CD14-positive monocyte (primary cell): ENCODE results near the gene NRSN2. TPM values are rescaled to one million over a fixed set of nuclear protein-coding genes. Genes with fewer than 3 reads are reported as not detected.

Source experiments
- DNase-seq, 3 donors: peaks; one replicate each; pipeline ENCODE4 v3.0.0-alpha.2; 2011 to 2022
- H2AFZ ChIP-seq: 2 replicates; pipeline ENCODE4 v1.6.0; 2012; ENCODE audit warnings: mild to moderate bottlenecking, low read depth, low read length, inconsistent platforms; ENCODE audit not compliant: insufficient read depth, poor library complexity, severe bottlenecking
- H3K27ac ChIP-seq, 2 donors: 1 replicate in 1 of 2; 2 replicates in 1 of 2; pipeline ENCODE4 v1.5.1; 2012 to 2013; ENCODE audit warnings: low read length in 2 of 2, control low read depth in 1 of 2, inconsistent platforms in 1 of 2, low read depth in 1 of 2, mild to moderate bottlenecking in 1 of 2
- H3K27me3 ChIP-seq, 2 donors: one replicate each; pipeline versions ENCODE4 v1.6.0 to v1.6.1; 2011 to 2013; ENCODE audit warnings: low read length in 2 of 2; ENCODE audit not compliant: control insufficient read depth in 2 of 2, insufficient read depth in 2 of 2
- H3K36me3 ChIP-seq, 2 donors: replicated peaks in 1 of 2; 1 replicate in 1 of 2; 2 replicates in 1 of 2; pipeline versions ENCODE4 v1.5.1 to v1.6.1; 2012 to 2013; ENCODE audit warnings: low read length in 2 of 2, control low read depth in 1 of 2, inconsistent platforms in 1 of 2, mild to moderate bottlenecking in 1 of 2; ENCODE audit not compliant: insufficient read depth in 2 of 2, control insufficient read depth in 1 of 2
- H3K4me1 ChIP-seq, 2 donors: 1 replicate in 1 of 2; 2 replicates in 1 of 2; pipeline versions ENCODE4 v1.5.1 to v1.6.1; 2012 to 2013; ENCODE audit warnings: low read length in 2 of 2, control low read depth in 1 of 2, inconsistent platforms in 1 of 2, mild to moderate bottlenecking in 1 of 2, moderate library complexity in 1 of 2; ENCODE audit not compliant: insufficient read depth in 2 of 2, control insufficient read depth in 1 of 2
- H3K4me2 ChIP-seq: replicated peaks from 2 replicates; pipeline ENCODE3; 2012; ENCODE audit warnings: low read length, moderate library complexity, mild to moderate bottlenecking; ENCODE audit not compliant: poor library complexity, severe bottlenecking; ENCODE audit errors: extremely low read depth
- H3K4me3 ChIP-seq, 3 experiments: fragments of 200-600 bp in 1 of 3; sonication (generic) in 1 of 3; replicated peaks in 1 of 3; 1 replicate in 2 of 3; 2 replicates in 1 of 3; pipeline ENCODE4 v1.5.1; 2011 to 2013; ENCODE audit warnings: low read length in 3 of 3, mild to moderate bottlenecking in 3 of 3, control low read depth in 2 of 3, low read depth in 2 of 3, inconsistent platforms in 1 of 3, moderate library complexity in 1 of 3
- H3K79me2 ChIP-seq: 2 replicates; pipeline ENCODE4 v1.6.0; 2012; ENCODE audit warnings: mild to moderate bottlenecking, control low read depth, inconsistent platforms, low read length, moderate library complexity; ENCODE audit not compliant: insufficient read depth
- H3K9ac ChIP-seq: 2 replicates; pipeline ENCODE4 v1.6.0; 2017; ENCODE audit warnings: low read length, mild to moderate bottlenecking; ENCODE audit not compliant: insufficient read depth, poor library complexity, severe bottlenecking
- H3K9me3 ChIP-seq, 2 donors: replicated peaks in 1 of 2; 1 replicate in 1 of 2; 2 replicates in 1 of 2; pipeline versions ENCODE4 v1.5.1 to v1.6.1; 2012 to 2013; ENCODE audit warnings: low read length in 2 of 2, control low read depth in 1 of 2; ENCODE audit not compliant: control insufficient read depth in 1 of 2, insufficient read depth in 1 of 2
- H4K20me1 ChIP-seq: 2 replicates; pipeline ENCODE4 v1.6.0; 2012; ENCODE audit warnings: mild to moderate bottlenecking, low read length, control low read depth, moderate library complexity; ENCODE audit not compliant: insufficient read depth
- H3K27ac Mint-ChIP-seq, 7 donors: one replicate each; pipeline ENCODE4 v1.8.0; 2020; ENCODE audit warnings: mild to moderate bottlenecking in 7 of 7, mixed read lengths in 7 of 7, moderate library complexity in 6 of 7, inconsistent platforms in 2 of 7
- H3K27me3 Mint-ChIP-seq, 3 donors: one replicate each; pipeline ENCODE4 v1.8.0; 2021 to 2022; ENCODE audit warnings: low read depth in 3 of 3, mild to moderate bottlenecking in 3 of 3, mixed read lengths in 3 of 3, moderate library complexity in 3 of 3, inconsistent platforms in 1 of 3
- H3K36me3 Mint-ChIP-seq, 2 donors: one replicate each; pipeline ENCODE4 v1.8.0; 2020; ENCODE audit warnings: mixed read lengths in 2 of 2, inconsistent platforms in 1 of 2, mild to moderate bottlenecking in 1 of 2
- H3K4me1 Mint-ChIP-seq: one replicate; pipeline ENCODE4 v1.8.0; 2020; ENCODE audit warnings: mild to moderate bottlenecking, mixed read lengths
- H3K4me3 Mint-ChIP-seq, 2 donors: one replicate each; pipeline ENCODE4 v1.8.0; 2020; ENCODE audit warnings: mild to moderate bottlenecking in 2 of 2, mixed read lengths in 2 of 2, moderate library complexity in 1 of 2
- H3K9me3 Mint-ChIP-seq, 7 donors: one replicate each; pipeline ENCODE4 v1.8.0; 2020 to 2022; ENCODE audit warnings: mixed read lengths in 7 of 7, mild to moderate bottlenecking in 6 of 7, moderate library complexity in 6 of 7, inconsistent platforms in 2 of 7
- WGBS: methylation state at CpG from one replicate; pipeline ENCODE4 v1.1.5; 2013; ENCODE audit warnings: missing lambda C conversion rate; ENCODE audit not compliant: insufficient coverage; 5-methylcytosine and 5-hydroxymethylcytosine counted together
- intact Hi-C, 2 donors: fragments of 100-400 bp; cut with micrococcal nuclease; formaldehyde crosslinking; loops; one replicate each; pipeline versions ENCODE4 v1.15.0 to v1.15.1; 2023
- polyA plus RNA-seq, 3 donors: library from polyadenylated mRNA; depleted of rRNA in 1 of 3; unstranded in 2 of 3; stranded (reverse) in 1 of 3; fragments of 300-500 nt in 2 of 3; fragments of >200 nt in 1 of 3; fragmentation: Illumina TruSeq in 2 of 3; gene quantifications; 1 replicate in 2 of 3; 2 replicates in 1 of 3; pipeline ENCODE4 v1.2.3, GENCODE V29; 2012 to 2021
- TF ChIP-seq, protein P1 (sequence below): fragments of 200-600 bp; IDR thresholded peaks from one replicate; pipeline ENCODE4 v1.8.0; 2022; ENCODE audit warnings: antibody characterized with exemption, mild to moderate bottlenecking

The NRSN2 gene
- polyA plus RNA-seq, 3 donors: 0.09 to 0.73 (median 0.56) TPM

DNA sequence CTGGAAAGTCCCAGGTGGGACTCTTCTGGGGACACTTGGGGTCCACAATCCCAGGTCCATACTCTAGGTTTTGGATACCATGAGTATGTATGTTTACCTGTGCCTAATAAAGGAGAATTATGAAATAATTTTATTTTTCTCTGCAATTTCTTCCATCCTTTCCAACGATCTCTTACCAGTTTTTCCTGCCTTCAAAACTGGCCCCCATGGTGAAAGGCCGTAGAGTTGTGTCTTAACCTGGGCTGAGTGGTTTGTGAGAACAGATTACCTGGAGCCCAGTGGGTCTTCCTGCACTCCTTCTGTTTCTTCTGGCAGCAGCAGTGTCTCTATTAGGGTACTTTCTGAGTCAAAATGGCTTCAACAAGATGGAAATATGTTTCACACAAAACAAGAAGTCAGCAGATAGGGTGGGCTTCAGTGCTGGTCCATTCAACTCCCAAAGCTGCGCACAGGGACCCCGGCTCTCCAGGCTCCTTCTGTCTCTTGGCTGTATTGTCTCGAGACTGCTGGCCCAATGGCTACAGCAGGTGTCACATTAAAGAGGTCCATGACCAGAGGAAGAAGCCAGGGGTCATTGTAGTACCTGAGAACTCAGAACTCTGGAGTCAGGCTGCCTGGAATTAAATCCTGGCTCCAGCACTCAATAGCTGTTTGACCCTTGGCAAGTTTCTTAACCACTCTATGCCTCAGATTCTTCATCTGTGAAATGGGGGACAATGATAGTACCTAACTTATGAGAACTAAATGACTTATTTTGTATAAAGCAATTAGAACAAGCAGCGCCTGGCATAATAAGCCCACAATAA, 50.7 kb downstream of the NRSN2 start:
- DNase-seq: no peak
- peaks cover 2% of the 10 kb centered on the region for H3K4me1 Mint-ChIP-seq
- H3K36me3 Mint-ChIP-seq: peaks cover 30 to 34% of the 10 kb centered on the region in 2 donors
- TF ChIP-seq, protein P1, sequence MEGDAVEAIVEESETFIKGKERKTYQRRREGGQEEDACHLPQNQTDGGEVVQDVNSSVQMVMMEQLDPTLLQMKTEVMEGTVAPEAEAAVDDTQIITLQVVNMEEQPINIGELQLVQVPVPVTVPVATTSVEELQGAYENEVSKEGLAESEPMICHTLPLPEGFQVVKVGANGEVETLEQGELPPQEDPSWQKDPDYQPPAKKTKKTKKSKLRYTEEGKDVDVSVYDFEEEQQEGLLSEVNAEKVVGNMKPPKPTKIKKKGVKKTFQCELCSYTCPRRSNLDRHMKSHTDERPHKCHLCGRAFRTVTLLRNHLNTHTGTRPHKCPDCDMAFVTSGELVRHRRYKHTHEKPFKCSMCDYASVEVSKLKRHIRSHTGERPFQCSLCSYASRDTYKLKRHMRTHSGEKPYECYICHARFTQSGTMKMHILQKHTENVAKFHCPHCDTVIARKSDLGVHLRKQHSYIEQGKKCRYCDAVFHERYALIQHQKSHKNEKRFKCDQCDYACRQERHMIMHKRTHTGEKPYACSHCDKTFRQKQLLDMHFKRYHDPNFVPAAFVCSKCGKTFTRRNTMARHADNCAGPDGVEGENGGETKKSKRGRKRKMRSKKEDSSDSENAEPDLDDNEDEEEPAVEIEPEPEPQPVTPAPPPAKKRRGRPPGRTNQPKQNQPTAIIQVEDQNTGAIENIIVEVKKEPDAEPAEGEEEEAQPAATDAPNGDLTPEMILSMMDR: no peak
- H3K9me3 ChIP-seq: no peaks in the 10 kb centered on the region
- WGBS: 100% methylated on average over 3 of the region's 6 CpGs
- no peaks in the 10 kb centered on the region for H3K9me3 Mint-ChIP-seq
- no peak overlapping the region for H3K9ac ChIP-seq
- H4K20me1 ChIP-seq: no peaks in the 10 kb centered on the region
- peaks cover 43 to 51% of the 10 kb centered on the region in 2 donors for H3K36me3 ChIP-seq
- no peak overlapping the region for H3K4me3 Mint-ChIP-seq
- no peaks in the 10 kb centered on the region for H3K27me3 Mint-ChIP-seq
- no peak overlapping the region for H3K27ac ChIP-seq
- intact Hi-C loops: no loop called here
- no peaks in the 10 kb centered on the region for H3K27me3 ChIP-seq
- H3K4me2 ChIP-seq: no peak overlapping the region
- H3K4me3 ChIP-seq: no peak overlapping the region
- H3K4me1 ChIP-seq: no peaks in the 10 kb centered on the region
- H3K79me2 ChIP-seq: no peaks in the 10 kb centered on the region
- no peak overlapping the region for H2AFZ ChIP-seq
- H3K27ac Mint-ChIP-seq: peak overlapping the region in 1 of 7 donors; percentile 63

DNA sequence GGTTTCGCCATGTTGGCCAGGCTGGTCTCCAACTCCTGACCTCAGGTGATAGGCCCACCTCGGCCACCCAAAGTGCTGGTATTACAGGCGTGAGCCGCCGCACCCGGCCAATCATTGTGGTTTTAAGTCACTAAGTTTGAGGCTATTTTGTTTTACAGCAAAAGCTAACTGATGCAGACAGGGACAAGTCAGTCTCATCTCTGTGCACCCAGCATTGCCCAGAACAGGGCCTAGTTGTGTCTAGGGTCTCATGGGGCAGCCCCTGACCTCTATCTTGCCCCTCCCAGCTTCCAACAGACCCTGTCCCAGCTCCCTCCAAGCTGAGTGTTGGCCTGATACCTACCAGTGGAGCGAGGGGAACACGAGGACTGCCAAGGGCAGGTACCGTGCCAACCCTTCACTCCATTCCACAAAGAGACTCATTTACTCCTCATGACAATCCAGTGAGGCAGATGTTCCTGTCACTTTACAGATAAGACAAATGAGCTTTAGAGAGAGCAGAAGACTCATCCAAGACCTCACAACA, 52.3 kb downstream of the NRSN2 start:
- H2AFZ ChIP-seq: no peak overlapping the region
- Mint-ChIP-seq H3K27ac (peak overlapping the region in 1 of 7 donors; percentile 35), H3K4me1 (peaks cover 2% of the 10 kb centered on the region), H3K9me3 (peaks cover 1 to 7% (median 4%) of the 10 kb centered on the region in 7 donors), H3K36me3 (peaks cover 22 to 27% of the 10 kb centered on the region in 2 donors), H3K27me3 (no peaks in the 10 kb centered on the region), H3K4me3 (no peak overlapping the region)
- WGBS: 97% methylated on average over 8 of the region's 9 CpGs
- no peak overlapping the region for H3K27ac ChIP-seq
- TF ChIP-seq, protein P1: no peak
- H3K9me3 ChIP-seq: peaks cover 0 to 6% of the 10 kb centered on the region in 2 donors
- intact Hi-C loops: no loop called here
- H3K27me3 ChIP-seq: no peaks in the 10 kb centered on the region
- H3K4me1 ChIP-seq: no peaks in the 10 kb centered on the region
- DNase-seq: no peak
- no peak overlapping the region for H3K4me2 ChIP-seq
- no peak overlapping the region for H3K9ac ChIP-seq
- peaks cover 33 to 37% of the 10 kb centered on the region in 2 donors for H3K36me3 ChIP-seq
- H3K4me3 ChIP-seq: no peak overlapping the region
- H3K79me2 ChIP-seq: no peaks in the 10 kb centered on the region
- H4K20me1 ChIP-seq: no peaks in the 10 kb centered on the region
